H1 (cell line): ENCODE measurements around the gene GCLC. TPM values are rescaled to one million over a fixed set of nuclear protein-coding genes. Genes with fewer than 3 reads are reported as not detected.

Experiments
- CTCF ChIA-PET: fragments of 300-600 bp; sonication (Branson Sonifier 250); formaldehyde crosslinking; loops from one replicate; lab custom pipeline; 2021; ENCODE audit not compliant: partially characterized antibody; lab: Charles Lee
- POLR2A ChIA-PET: fragments of 300-600 bp; sonication (Branson Sonifier 250); formaldehyde crosslinking; loops from one replicate; lab custom pipeline; 2021; ENCODE audit warnings: inconsistent platforms; ENCODE audit not compliant: partially characterized antibody; lab: Charles Lee
- DNase-seq, 2 experiments: peaks; one replicate each; pipeline versions ENCODE4 v3.0.0 to v3.0.0-alpha.2; 2010 to 2022; ENCODE audit warnings: low spot score in 2 of 2, low read depth in 1 of 2, mixed read lengths in 1 of 2
- FAIRE-seq: peaks from 2 replicates; lab custom pipeline; 2011; peaks lifted over from hg19 to GRCh38; lab: Jason Lieb, UNC
- H2AFZ ChIP-seq: 2 replicates; pipeline ENCODE4 v1.8.1; 2012; ENCODE audit warnings: low read length, inconsistent platforms
- H2AK5ac ChIP-seq: 2 replicates; pipeline ENCODE4 v1.6.1; 2013; ENCODE audit warnings: low read depth, low read length
- H2BK120ac ChIP-seq: replicated peaks from 2 replicates; pipeline ENCODE3; 2013; ENCODE audit warnings: low read depth, low read length, inconsistent platforms
- H2BK12ac ChIP-seq: 2 replicates; pipeline ENCODE4 v1.6.1; 2013; ENCODE audit warnings: low read depth, low read length
- H2BK15ac ChIP-seq: 2 replicates; pipeline ENCODE4 v1.6.1; 2013; ENCODE audit warnings: low read length
- H2BK20ac ChIP-seq: 2 replicates; pipeline ENCODE4 v1.6.1; 2013; ENCODE audit warnings: low read length
- H2BK5ac ChIP-seq: 2 replicates; pipeline ENCODE4 v1.6.1; 2013; ENCODE audit warnings: low read depth, low read length
- H3K14ac ChIP-seq: 2 replicates; pipeline ENCODE4 v1.6.1; 2013; ENCODE audit warnings: inconsistent platforms; ENCODE audit not compliant: insufficient read length
- H3K18ac ChIP-seq: 2 replicates; pipeline ENCODE4 v1.6.1; 2013; ENCODE audit warnings: low read length; ENCODE audit errors: extremely low read depth
- H3K23ac ChIP-seq: 2 replicates; pipeline ENCODE4 v1.6.1; 2013; ENCODE audit warnings: inconsistent platforms; ENCODE audit not compliant: insufficient read length
- H3K23me2 ChIP-seq: 2 replicates; pipeline ENCODE4 v1.6.1; 2013; ENCODE audit warnings: low read depth, low read length
- H3K27ac ChIP-seq: 2 replicates; pipeline ENCODE4 v1.6.1; 2011; ENCODE audit warnings: low read depth, low read length, inconsistent platforms
- H3K27me3 ChIP-seq, 4 experiments: replicated peaks in 1 of 4; 1 replicate in 1 of 4; 2 replicates in 3 of 4; pipeline versions ENCODE4 v1.6.1 to v1.8.1; 2011 to 2013; ENCODE audit warnings: low read length in 3 of 4, mild to moderate bottlenecking in 3 of 4, inconsistent platforms in 2 of 4, mixed read lengths in 2 of 4, moderate library complexity in 1 of 4; ENCODE audit not compliant: control insufficient read depth in 3 of 4, insufficient read depth in 3 of 4; ENCODE audit errors: extremely low read depth in 1 of 4
- H3K36me3 ChIP-seq, 4 experiments: 2 replicates each; pipeline versions ENCODE4 v1.6.1 to v1.8.1; 2011 to 2013; ENCODE audit warnings: mild to moderate bottlenecking in 4 of 4, low read length in 3 of 4, moderate library complexity in 2 of 4, control low read depth in 1 of 4, inconsistent platforms in 1 of 4; ENCODE audit not compliant: insufficient read depth in 4 of 4, control insufficient read depth in 2 of 4
- H3K4ac ChIP-seq: replicated peaks from 2 replicates; pipeline ENCODE3; 2013; ENCODE audit warnings: low read length, low read depth, mixed read lengths, inconsistent platforms; ENCODE audit not compliant: insufficient read length
- H3K4me1 ChIP-seq, 4 experiments: replicated peaks in 1 of 4; 1 replicate in 1 of 4; 2 replicates in 3 of 4; pipeline versions ENCODE4 v1.6.1 to v1.8.1; 2011 to 2013; ENCODE audit warnings: low read length in 3 of 4, inconsistent platforms in 2 of 4, mixed read lengths in 1 of 4; ENCODE audit not compliant: insufficient read depth in 4 of 4, control insufficient read depth in 3 of 4
- H3K4me2 ChIP-seq, 2 experiments: 2 replicates each; pipeline versions ENCODE4 v1.6.1 to v1.8.1; 2011 to 2013; ENCODE audit warnings: low read depth in 2 of 2, low read length in 2 of 2, control low read depth in 1 of 2, inconsistent platforms in 1 of 2, mild to moderate bottlenecking in 1 of 2; ENCODE audit not compliant: insufficient read depth in 1 of 2
- H3K4me3 ChIP-seq, 4 experiments: fragments of 200-600, 300-600 bp in 1 of 4; sonication (generic), shearing (Covaris generic), sonication (Bioruptor Twin) in 1 of 4; 2 replicates each; pipeline versions ENCODE4 v1.5.1 to v1.8.1; 2011 to 2016; ENCODE audit warnings: low read length in 4 of 4, low read depth in 3 of 4, control low read depth in 2 of 4, inconsistent platforms in 2 of 4, mild to moderate bottlenecking in 2 of 4, mixed read lengths in 1 of 4, moderate library complexity in 1 of 4; ENCODE audit not compliant: insufficient read depth in 2 of 4; ENCODE audit errors: extremely low read depth in 1 of 4
- H3K56ac ChIP-seq: replicated peaks from 2 replicates; pipeline ENCODE3; 2013; ENCODE audit warnings: low read depth, mild to moderate bottlenecking, mixed read lengths, low read length, inconsistent platforms; ENCODE audit not compliant: insufficient read length
- H3K79me1 ChIP-seq: 2 replicates; pipeline ENCODE4 v1.6.1; 2013; ENCODE audit warnings: low read depth, low read length, control low read depth
- H3K79me2 ChIP-seq, 2 experiments: 2 replicates each; pipeline versions ENCODE4 v1.6.1 to v1.8.1; 2012 to 2013; ENCODE audit warnings: low read length in 2 of 2, mild to moderate bottlenecking in 2 of 2, inconsistent platforms in 1 of 2; ENCODE audit not compliant: insufficient read depth in 2 of 2, control insufficient read depth in 1 of 2
- H3K9ac ChIP-seq, 4 experiments: replicated peaks in 1 of 4; 1 replicate in 1 of 4; 2 replicates in 3 of 4; pipeline versions ENCODE4 v1.6.1 to v1.8.1; 2011 to 2013; ENCODE audit warnings: low read depth in 3 of 4, low read length in 3 of 4, control low read depth in 2 of 4, mild to moderate bottlenecking in 2 of 4, moderate library complexity in 2 of 4, inconsistent platforms in 1 of 4; ENCODE audit errors: extremely low read depth in 1 of 4
- H3K9me3 ChIP-seq, 2 experiments: 2 replicates each; pipeline versions ENCODE4 v1.6.1 to v1.8.1; 2012 to 2013; ENCODE audit warnings: mild to moderate bottlenecking in 2 of 2, moderate library complexity in 2 of 2, control low read depth in 1 of 2, inconsistent platforms in 1 of 2, low read depth in 1 of 2, low read length in 1 of 2, mixed read lengths in 1 of 2; ENCODE audit not compliant: insufficient read depth in 2 of 2
- H4K20me1 ChIP-seq, 2 experiments: replicated peaks in 1 of 2; 2 replicates each; pipeline versions ENCODE3 to v1.8.1; 2011 to 2013; ENCODE audit warnings: inconsistent platforms in 2 of 2, low read length in 2 of 2, mild to moderate bottlenecking in 1 of 2; ENCODE audit not compliant: insufficient read depth in 2 of 2, control insufficient read depth in 1 of 2
- H4K5ac ChIP-seq: 2 replicates; pipeline ENCODE4 v1.6.1; 2013; ENCODE audit warnings: low read length, low read depth, mixed read lengths, inconsistent platforms; ENCODE audit not compliant: insufficient read length
- H4K8ac ChIP-seq: 2 replicates; pipeline ENCODE4 v1.8.0; 2013; ENCODE audit warnings: mild to moderate bottlenecking, moderate library complexity, low read length, inconsistent platforms; ENCODE audit not compliant: insufficient read depth; ENCODE audit errors: extremely low read depth
- H4K91ac ChIP-seq: replicated peaks from 2 replicates; pipeline ENCODE3; 2013; ENCODE audit warnings: low read length, mixed read lengths, inconsistent platforms; ENCODE audit not compliant: insufficient read length
- GTF2F1 ChIP-seq: IDR thresholded peaks from 2 replicates; pipeline ENCODE4 v1.6.1; 2012; ENCODE audit warnings: low read depth, low read length, improper control_type of control experiment, borderline replicate concordance
- NRF1 ChIP-seq: IDR thresholded peaks from 2 replicates; pipeline ENCODE4 v1.6.1; 2011; ENCODE audit warnings: mild to moderate bottlenecking, low read depth, low read length, improper control_type of control experiment
- POU5F1 ChIP-seq: IDR thresholded peaks from 2 replicates; pipeline ENCODE4 v1.6.1; 2011; ENCODE audit warnings: low read depth, mild to moderate bottlenecking, low read length, moderate library complexity
- SAP30 ChIP-seq: fragments of 300-600 bp; sonication (generic); IDR thresholded peaks from 2 replicates; pipeline ENCODE4 v1.7.1; 2012; ENCODE audit warnings: low read length, moderate library complexity, mild to moderate bottlenecking, inconsistent platforms; ENCODE audit not compliant: insufficient read depth, insufficient replicate concordance
- SIN3A ChIP-seq, 2 experiments: IDR thresholded peaks in 1 of 2; conservative IDR thresholded peaks in 1 of 2; 2 replicates each; pipeline ENCODE4 v1.6.1; 2011 to 2012; ENCODE audit warnings: low read length in 2 of 2, improper control_type of control experiment in 1 of 2, low read depth in 1 of 2, mild to moderate bottlenecking in 1 of 2
- WGBS, 2 experiments: shearing (Covaris generic) in 1 of 2; methylation state at CpG; one replicate each; pipeline versions ENCODE4 v1.1.6 to v1.1.7; 2013 to 2015; ENCODE audit warnings: low lambda C conversion rate in 2 of 2, mixed read lengths in 2 of 2, inconsistent platforms in 1 of 2, low coverage in 1 of 2, missing lambda C conversion rate in 1 of 2; ENCODE audit not compliant: insufficient replicate concordance in 2 of 2, insufficient coverage in 1 of 2, insufficient read length in 1 of 2; ENCODE audit errors: extremely low coverage in 1 of 2, missing lambda C conversion rate in 1 of 2; 5-methylcytosine and 5-hydroxymethylcytosine counted together
- polyA plus RNA-seq, 7 experiments: library from polyadenylated mRNA; depleted of rRNA in 3 of 7; stranded (reverse) in 5 of 7; unstranded in 2 of 7; fragments of >200 nt in 5 of 7; fragments of 200-250 nt in 2 of 7; gene quantifications; 1 replicate in 5 of 7; 2 replicates in 1 of 7; 4 replicates in 1 of 7; pipeline versions ENCODE4 v1.2.1 to v1.2.3, GENCODE V29; 2011 to 2013; ENCODE audit warnings: missing spikeins in 2 of 7, mixed read lengths in 2 of 7
- total RNA-seq: library from RNA; stranded (reverse); fragmentation: NEBNext Ultra II Directional; extraction: Animal tissue kit (Norgen Biotek cat#: 25700); gene quantifications from 2 replicates; pipeline ENCODE4 v1.2.1, GENCODE V29; 2021
- TF ChIP-seq, protein P1 (sequence below), 3 experiments: IDR thresholded peaks; 1 replicate in 2 of 3; 2 replicates in 1 of 3; pipeline versions ENCODE4 v1.5.1 to v1.6.1; 2011; ENCODE audit warnings: low read length in 3 of 3, mild to moderate bottlenecking in 3 of 3, inconsistent platforms in 2 of 3, low read depth in 1 of 3, moderate library complexity in 1 of 3; ENCODE audit not compliant: insufficient read depth in 1 of 3; ENCODE audit errors: control extremely low read depth in 1 of 3
- TF ChIP-seq, protein P2 (sequence below): IDR thresholded peaks from 2 replicates; pipeline ENCODE4 v1.6.1; 2011; ENCODE audit warnings: low read length, improper control_type of control experiment

Gene GCLC
- total and polyA plus RNA-seq, 2 of the 8 experiments (the other 6 are each of a cell fraction or from before 2014, with no cell fraction given) = 15.8 to 54.0 TPM

GRCh38 chr6:53581856-53582255 is 37.0 kb upstream of the GCLC start:
- TF ChIP-seq GTF2F1 (no peak), SIN3A (conservative IDR thresholded peaks at IDR 0.05 in 1 of 2, IDR thresholded peaks at IDR 0.05 in 1 of 2; ENCODE audit: low read depth in 1 of 2, low read length in 2 of 2) (no peak), SAP30 (no peak), POU5F1 (no peak), NRF1 (no peak)
- TF ChIP-seq, protein P1, sequence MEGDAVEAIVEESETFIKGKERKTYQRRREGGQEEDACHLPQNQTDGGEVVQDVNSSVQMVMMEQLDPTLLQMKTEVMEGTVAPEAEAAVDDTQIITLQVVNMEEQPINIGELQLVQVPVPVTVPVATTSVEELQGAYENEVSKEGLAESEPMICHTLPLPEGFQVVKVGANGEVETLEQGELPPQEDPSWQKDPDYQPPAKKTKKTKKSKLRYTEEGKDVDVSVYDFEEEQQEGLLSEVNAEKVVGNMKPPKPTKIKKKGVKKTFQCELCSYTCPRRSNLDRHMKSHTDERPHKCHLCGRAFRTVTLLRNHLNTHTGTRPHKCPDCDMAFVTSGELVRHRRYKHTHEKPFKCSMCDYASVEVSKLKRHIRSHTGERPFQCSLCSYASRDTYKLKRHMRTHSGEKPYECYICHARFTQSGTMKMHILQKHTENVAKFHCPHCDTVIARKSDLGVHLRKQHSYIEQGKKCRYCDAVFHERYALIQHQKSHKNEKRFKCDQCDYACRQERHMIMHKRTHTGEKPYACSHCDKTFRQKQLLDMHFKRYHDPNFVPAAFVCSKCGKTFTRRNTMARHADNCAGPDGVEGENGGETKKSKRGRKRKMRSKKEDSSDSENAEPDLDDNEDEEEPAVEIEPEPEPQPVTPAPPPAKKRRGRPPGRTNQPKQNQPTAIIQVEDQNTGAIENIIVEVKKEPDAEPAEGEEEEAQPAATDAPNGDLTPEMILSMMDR (IDR thresholded peaks at IDR 0.05; ENCODE audit: control extremely low read depth in 1 of 3, insufficient read depth in 1 of 3, low read depth in 1 of 3, low read length in 3 of 3) = no peak
- TF ChIP-seq, protein P2, sequence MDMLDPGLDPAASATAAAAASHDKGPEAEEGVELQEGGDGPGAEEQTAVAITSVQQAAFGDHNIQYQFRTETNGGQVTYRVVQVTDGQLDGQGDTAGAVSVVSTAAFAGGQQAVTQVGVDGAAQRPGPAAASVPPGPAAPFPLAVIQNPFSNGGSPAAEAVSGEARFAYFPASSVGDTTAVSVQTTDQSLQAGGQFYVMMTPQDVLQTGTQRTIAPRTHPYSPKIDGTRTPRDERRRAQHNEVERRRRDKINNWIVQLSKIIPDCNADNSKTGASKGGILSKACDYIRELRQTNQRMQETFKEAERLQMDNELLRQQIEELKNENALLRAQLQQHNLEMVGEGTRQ = no peak
- no peak overlapping the region for H2BK120ac ChIP-seq
- H3K4me1 ChIP-seq = no peaks in the 10 kb centered on the region
- H3K9ac ChIP-seq = no peak overlapping the region
- H2BK20ac ChIP-seq = no peak overlapping the region
- no peak overlapping the region for H4K8ac ChIP-seq
- H4K20me1 ChIP-seq = no peaks in the 10 kb centered on the region
- H3K4me2 ChIP-seq = no peak overlapping the region
- no peak overlapping the region for H3K4me3 ChIP-seq
- H2AK5ac ChIP-seq = no peak overlapping the region
- H3K18ac ChIP-seq = no peak overlapping the region
- 80% methylated on average over 2 of the region's 2 CpGs; no CpG with 5 or more reads in 1 of the 2 experiments for WGBS, 2 experiments
- no peaks in the 10 kb centered on the region; a peak in 1 of 7 replicates for H3K27me3 ChIP-seq
- H3K23ac ChIP-seq = no peak overlapping the region
- no peak overlapping the region for H2AFZ ChIP-seq
- H2BK15ac ChIP-seq = no peak overlapping the region
- FAIRE-seq (no peak), DNase-seq (no peak)
- no peak overlapping the region for H3K14ac ChIP-seq
- no peak overlapping the region for H2BK12ac ChIP-seq
- ChIA-PET POLR2A (no interaction called here), CTCF (no interaction called here)
- no peaks in the 10 kb centered on the region for H3K9me3 ChIP-seq
- no peak overlapping the region for H4K91ac ChIP-seq
- no peaks in the 10 kb centered on the region for H3K79me2 ChIP-seq
- no peaks in the 10 kb centered on the region for H3K36me3 ChIP-seq
- H3K4ac ChIP-seq = no peak overlapping the region
- H2BK5ac ChIP-seq = no peak overlapping the region
- H3K56ac ChIP-seq = no peak overlapping the region
- no peaks in the 10 kb centered on the region for H3K79me1 ChIP-seq
- no peak overlapping the region for H3K27ac ChIP-seq
- no peaks in the 10 kb centered on the region for H3K23me2 ChIP-seq
- H4K5ac ChIP-seq = no peak overlapping the region
